HG02852 (cell line): Measurements from ENCODE around the gene NDRG4.

Experiments used
- ATAC-seq: cut with Tn5 transposase; IDR thresholded peaks from one replicate; pipeline ENCODE4 v1.9.1; 2021; ENCODE audit warnings: mild to moderate bottlenecking, moderate library complexity; ENCODE audit not compliant: unreplicated experiment

The NDRG4 gene

GRCh38 chr16:58508671-58509251 is 8.8 kb downstream of the NDRG4 start:
- ATAC-seq, result no peak

- ATAC-seq, result no peak
Observed at GRCh38 chr16:58509256-58510096, 9.5 kb downstream of the NDRG4 start.

GRCh38 chr16:58510097-58510775 is 10.3 kb downstream of the NDRG4 start:
- ATAC-seq, result no peak

GRCh38 chr16:58510776-58511628 is 11.1 kb downstream of the NDRG4 start:
- ATAC-seq, result no peak

- peak; percentile 35 for ATAC-seq
Observed at GRCh38 chr16:58511933-58512815, 12.2 kb downstream of the NDRG4 start.

- ATAC-seq, result no peak
Observed at GRCh38 chr16:58513874-58514273, 13.9 kb downstream of the NDRG4 start.

- peak; percentile 72 for ATAC-seq
Observed at GRCh38 chr16:58515125-58515870, 15.4 kb downstream of the NDRG4 start, which contains the start of gene SETD6. Gene SETD6, plus strand, starts transcription at chr16:58515517. Its CDS starts 21 bp downstream, at chr16:58515538.

- peak; percentile 41 for ATAC-seq
Observed at GRCh38 chr16:58515871-58516767, 16.2 kb downstream of the NDRG4 start.

- no peak for ATAC-seq
Observed at GRCh38 chr16:58516768-58517107, 16.8 kb downstream of the NDRG4 start.

GRCh38 chr16:58518083-58518979 is 18.4 kb downstream of the NDRG4 start:
- peak; percentile 46 for ATAC-seq

- no peak for ATAC-seq
Observed at GRCh38 chr16:58518980-58519368, 19.0 kb downstream of the NDRG4 start.

GRCh38 chr16:58519707-58520106 is 19.8 kb downstream of the NDRG4 start:
- ATAC-seq, result no peak

- ATAC-seq, result no peak
Observed at GRCh38 chr16:58530179-58530578, 30.2 kb downstream of the NDRG4 start.

GRCh38 chr16:58532414-58532813 is 32.5 kb downstream of the NDRG4 start:
- no peak for ATAC-seq

GRCh38 chr16:58533751-58534470 is 34.0 kb downstream of the NDRG4 start:
- ATAC-seq, result no peak

- ATAC-seq, result no peak
Observed at GRCh38 chr16:58535100-58535499, 35.2 kb downstream of the NDRG4 start.

GRCh38 chr16:58536278-58536677 is 36.3 kb downstream of the NDRG4 start:
- no peak for ATAC-seq
